HL-60/S4 treated with retinoic acid at 250 ng/mL for 4 days and 3 days (cell line): ENCODE measurements around the gene MT1M.
"Not testable (repeated sequence)": the region's sequence is repeated elsewhere in the genome, so short reads cannot be mapped to it uniquely, and the experiment has no call there.

Experiments used
- in situ Hi-C: fragments of 300-500 bp; cut with MboI; formaldehyde crosslinking; loops from 2 replicates; pipeline ENCODE4 v1.7.0; 2022; ENCODE audit warnings: low sequenced_read_pairs

Gene MT1M

GRCh38 chr16:56645838-56646237, 13.4 kb downstream of the MT1M start:
- in situ Hi-C loops, result no loop called here

- in situ Hi-C loops, result no loop called here
These were observed 15.4 kb downstream of the MT1M start for GRCh38 chr16:56647641-56648431.

- in situ Hi-C loops, result no loop called here
These were observed 16.8 kb downstream of the MT1M start for GRCh38 chr16:56649271-56649670.

- in situ Hi-C loops, result no loop called here
These were observed 17.4 kb downstream of the MT1M start for GRCh38 chr16:56649820-56650219.

GRCh38 chr16:56651586-56651985, 19.1 kb downstream of the MT1M start, which contains the start of gene MT1B:
TSS of gene MT1B (plus strand) at chr16:56651886. CDS start at chr16:56651954, 68 bp downstream.
- in situ Hi-C loops, result no loop called here

- in situ Hi-C loops, result no loop called here
These were observed 20.1 kb downstream of the MT1M start for GRCh38 chr16:56652600-56652999.

- in situ Hi-C loops, result no loop called here
These were observed 20.8 kb downstream of the MT1M start for GRCh38 chr16:56653218-56653617.

GRCh38 chr16:56657555-56658326, 25.3 kb downstream of the MT1M start, which contains the start of gene MT1F:
TSS of gene MT1F (plus strand) at chr16:56657959. CDS start at chr16:56658059, 100 bp downstream.
- in situ Hi-C loops, result no loop called here

- in situ Hi-C loops, result no loop called here
These were observed 25.9 kb downstream of the MT1M start for GRCh38 chr16:56658327-56658875.

- in situ Hi-C loops, result no loop called here
These were observed 30.2 kb downstream of the MT1M start for GRCh38 chr16:56662357-56663354.

- in situ Hi-C loops, result no loop called here
These were observed 32.0 kb downstream of the MT1M start for GRCh38 chr16:56664506-56664905.

- in situ Hi-C loops, result not testable (repeated sequence)
These were observed 33.1 kb downstream of the MT1M start for GRCh38 chr16:56665286-56666261.

- in situ Hi-C loops, result no loop called here
These were observed 35.4 kb downstream of the MT1M start, which contains the start of gene MT1G for GRCh38 chr16:56667581-56668571. TSS of gene MT1G (minus strand) at chr16:56668065. CDS start at chr16:56667993, 72 bp downstream.

GRCh38 chr16:56669005-56669839, 36.8 kb downstream of the MT1M start, which contains the start of gene MT1H:
TSS of gene MT1H (plus strand) at chr16:56669814. CDS start at chr16:56669885, 71 bp downstream.
- in situ Hi-C loops, result no loop called here

GRCh38 chr16:56669840-56670619, 37.6 kb downstream of the MT1M start:
- in situ Hi-C loops, result no loop called here

GRCh38 chr16:56670620-56670934, 38.1 kb downstream of the MT1M start:
- in situ Hi-C loops, result no loop called here
